HG03469 (cell line): ENCODE measurements around the gene KBTBD8.

Experiments used
- ATAC-seq: cut with Tn5 transposase; IDR thresholded peaks from one replicate; pipeline ENCODE4 v1.9.1; 2021; ENCODE audit warnings: mild to moderate bottlenecking, moderate library complexity, moderate number of reproducible peaks; ENCODE audit not compliant: unreplicated experiment

The KBTBD8 gene

DNA sequence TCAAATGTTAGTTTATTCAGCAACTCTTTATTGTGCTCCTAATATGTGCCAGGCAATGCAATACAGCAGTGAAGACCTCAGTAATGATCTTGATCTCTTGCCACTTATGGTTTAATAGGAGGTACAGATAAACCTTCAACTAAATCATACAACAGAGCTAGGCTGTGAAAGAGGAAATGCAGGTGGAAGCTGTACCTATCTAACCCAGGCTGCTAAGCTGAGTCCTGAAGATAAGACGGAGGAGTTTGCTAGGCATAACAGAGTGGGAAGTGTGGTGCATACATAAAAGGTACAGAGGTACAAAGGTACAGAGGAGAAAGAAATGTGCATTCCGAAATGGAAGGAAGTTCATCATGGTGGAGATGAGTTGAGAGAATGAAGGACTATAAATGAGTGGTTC is 35.0 kb downstream of the KBTBD8 start:
- ATAC-seq = no peak

DNA sequence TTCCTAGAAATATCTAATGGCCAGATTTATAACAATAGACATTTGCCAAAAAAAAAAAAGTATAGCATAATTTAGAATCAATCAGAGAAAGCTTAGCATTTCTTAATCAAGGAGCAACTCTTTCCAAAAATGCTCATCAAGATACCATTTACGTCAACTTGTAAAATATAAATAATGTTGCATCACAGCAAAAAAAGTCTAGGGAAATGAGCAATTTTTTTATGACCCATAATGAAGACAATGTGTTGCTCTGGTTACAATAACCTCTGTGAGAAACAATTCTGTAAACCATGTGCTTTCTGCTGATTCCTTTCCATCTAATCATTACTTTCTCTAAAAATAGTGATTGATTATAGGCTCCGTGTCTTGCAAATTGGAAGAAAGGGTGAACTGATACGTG is 36.3 kb downstream of the KBTBD8 start:
- ATAC-seq = no peak

DNA sequence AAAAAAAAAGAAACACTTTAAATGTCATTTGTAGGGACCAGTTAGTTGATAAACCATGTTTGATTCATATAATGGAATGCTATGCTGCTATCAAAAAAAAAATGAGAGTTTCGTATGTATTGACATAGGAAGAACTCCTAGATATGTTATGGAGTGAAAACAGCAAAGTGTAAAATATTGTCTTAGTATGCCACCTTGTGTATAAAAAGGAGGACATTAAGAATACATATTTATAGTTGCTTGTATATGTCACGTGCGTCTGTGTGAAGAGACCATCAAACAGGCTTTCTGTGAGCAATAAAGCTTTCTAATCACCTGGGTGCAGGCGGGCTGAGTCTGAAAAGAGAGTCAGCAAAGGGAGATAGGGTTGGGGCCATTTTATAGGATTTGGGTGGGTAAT is 39.5 kb downstream of the KBTBD8 start:
- no peak for ATAC-seq

DNA sequence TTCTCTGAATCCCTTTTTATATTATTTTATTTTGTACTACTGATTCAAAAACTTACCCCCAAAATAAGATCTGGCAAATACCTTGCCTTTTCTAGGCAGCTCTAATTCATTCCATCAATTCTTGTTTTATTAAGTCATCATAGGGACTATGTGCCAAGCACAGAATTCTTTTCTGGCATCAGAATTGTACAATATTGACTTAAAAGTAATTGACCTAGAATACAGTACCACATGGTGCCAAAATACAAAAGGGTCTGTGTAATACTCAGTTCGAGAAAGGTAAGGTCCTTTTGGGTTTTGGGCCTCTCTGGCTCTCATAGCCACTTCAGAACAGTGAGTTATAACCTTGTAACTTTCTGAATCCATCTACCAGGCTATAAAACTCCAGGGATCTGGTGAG is 46.2 kb downstream of the KBTBD8 start:
- no peak for ATAC-seq

DNA sequence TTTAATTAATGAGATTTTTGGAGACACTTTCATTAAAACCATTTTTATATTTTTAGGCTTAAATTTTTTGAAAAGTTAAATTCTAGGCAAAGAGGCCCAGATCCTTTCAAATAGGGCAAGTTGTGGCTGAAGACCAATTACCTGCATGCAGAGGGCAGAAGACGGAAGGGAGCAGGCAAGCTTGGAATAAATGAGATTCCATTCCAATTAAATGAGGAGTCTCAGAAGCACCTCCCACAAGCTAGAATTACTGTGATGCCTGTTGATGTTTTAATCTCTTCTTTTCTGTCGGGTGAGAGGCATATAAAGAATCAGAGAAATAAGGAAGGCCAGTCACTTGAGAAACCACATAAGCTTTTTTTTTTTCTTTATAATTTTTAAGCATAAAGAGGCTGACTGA is 46.8 kb downstream of the KBTBD8 start:
- no peak for ATAC-seq

DNA sequence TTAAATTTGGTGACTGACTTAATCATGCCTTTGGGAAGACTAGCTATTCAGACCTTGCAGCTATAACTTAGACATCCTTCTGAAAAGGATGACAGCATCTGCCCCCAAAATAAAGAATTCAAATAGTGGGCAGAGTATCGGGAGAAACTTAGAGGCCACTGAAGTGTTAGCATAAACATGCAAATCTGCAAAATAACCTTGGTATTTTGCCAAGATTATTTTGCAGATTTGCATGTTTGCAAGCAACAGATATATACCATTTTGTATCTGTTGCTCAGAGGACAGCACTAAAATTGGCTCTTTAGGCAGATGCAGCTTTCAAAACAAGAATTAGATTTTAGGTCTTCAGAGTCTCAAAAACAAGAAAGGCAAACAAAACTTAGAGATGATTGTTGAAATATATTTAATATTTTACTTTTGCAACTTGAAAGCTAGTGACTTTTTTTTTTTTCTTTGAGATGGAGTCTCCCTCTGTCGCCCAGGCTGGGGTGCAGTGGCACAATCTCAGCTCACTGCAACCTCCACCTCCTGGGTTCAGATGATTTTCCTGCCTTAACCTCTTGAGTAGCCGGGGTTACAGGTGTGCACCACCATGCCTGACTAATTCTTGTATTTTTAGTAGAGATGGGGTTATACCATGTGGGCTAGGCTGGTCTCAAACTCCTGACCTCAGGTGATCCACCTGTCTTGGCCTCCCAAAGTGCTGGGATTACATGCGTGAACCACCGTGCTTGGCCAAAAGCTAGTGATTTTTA is 47.8 kb downstream of the KBTBD8 start:
- ATAC-seq = no peak

DNA sequence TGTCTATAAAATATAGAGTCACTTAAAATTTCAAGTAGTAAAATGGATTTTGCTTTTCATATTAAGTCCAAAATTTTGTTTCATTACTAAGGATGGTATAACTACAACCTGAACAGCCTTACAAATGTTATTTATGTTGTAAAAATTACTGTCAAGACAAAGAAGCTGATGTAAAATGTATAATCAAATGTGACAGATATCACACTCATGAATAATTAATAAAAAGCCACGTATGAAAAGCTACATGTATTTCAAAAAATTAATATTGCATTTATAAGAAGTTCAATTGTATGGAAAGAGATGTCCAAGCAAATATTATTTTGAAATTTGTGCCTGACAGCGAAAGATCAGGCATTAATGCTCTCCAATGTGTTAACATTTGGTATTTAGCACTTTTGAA is 48.9 kb downstream of the KBTBD8 start:
- no peak for ATAC-seq

DNA sequence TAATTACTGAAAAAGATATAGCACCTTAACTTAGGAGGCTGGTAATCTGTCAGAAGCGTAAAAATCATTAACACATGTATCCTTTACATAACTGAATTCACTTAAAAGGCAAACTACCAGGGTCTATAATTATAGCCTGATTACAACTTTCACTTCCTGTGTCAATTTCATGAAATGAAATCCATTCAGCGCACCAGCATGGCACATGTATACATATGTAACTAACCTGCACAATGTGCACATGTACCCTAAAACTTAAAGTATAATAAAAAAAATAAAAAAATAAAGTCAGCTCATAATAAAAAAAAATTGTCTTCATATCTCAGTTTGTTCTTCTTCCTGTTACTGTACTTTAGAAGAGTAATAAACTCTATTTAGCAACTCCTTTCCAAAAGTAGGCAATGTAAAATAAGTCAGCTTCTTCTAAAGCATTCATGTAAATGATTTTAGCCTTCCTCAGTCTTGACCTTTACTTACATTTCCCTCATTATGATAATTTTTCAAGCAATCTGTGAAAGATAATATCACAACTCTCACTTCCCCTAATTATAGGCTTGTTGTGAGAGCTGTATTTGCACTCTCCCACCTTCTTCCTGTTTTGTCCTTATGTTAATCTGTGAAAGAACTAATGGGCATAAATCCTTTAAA is 50.1 kb downstream of the KBTBD8 start:
- ATAC-seq = peak; percentile 86

DNA sequence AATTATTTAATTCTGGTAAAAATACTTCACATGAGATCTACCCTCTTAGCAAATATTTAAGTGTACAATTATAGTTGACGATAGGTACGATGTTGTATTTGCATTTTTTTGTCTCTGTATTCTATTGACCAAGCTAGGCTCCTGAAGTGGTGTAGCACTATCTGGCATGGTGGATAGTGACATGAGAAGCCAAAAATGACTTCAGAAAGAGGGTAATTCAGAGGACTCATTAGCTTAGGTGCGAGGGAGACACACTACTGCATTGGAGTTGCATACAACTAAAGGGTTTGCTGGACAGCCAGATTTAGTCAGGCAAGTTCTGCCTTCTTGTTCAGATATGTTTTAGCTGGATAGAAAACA is 50.6 kb downstream of the KBTBD8 start:
- ATAC-seq = peak; percentile 55

DNA sequence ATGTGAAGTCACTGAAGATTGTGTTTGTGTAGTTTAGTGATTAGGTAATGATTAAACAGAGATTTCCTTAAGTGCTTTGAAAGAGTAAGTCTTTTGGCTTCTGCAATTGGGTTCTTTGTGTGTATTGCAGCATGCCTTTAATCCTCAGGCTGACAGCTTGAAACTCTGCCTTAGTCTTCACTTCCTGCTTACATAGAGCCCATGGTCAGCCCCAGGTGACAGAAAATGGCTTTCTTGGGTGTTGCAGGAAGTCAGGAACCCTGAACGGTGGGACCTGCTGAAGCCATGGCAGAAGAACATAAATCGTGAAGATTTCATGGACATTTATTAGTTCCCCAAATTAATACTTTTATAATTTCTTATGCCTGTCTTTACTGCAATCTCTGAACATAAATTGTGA is 61.3 kb downstream of the KBTBD8 start:
- ATAC-seq = no peak
